SK-N-SH treated with all-trans-retinoic acid at 6 μM for 48 hours (cell line): Measurements from ENCODE around the gene TNS2.

Experiments
- ATAC-seq: fragments of 200-7000 bp; cut with Tn5 transposase; 3 replicates; pipeline ENCODE4 v1.9.1; 2020; ENCODE audit warnings: mild to moderate bottlenecking, moderate library complexity
- BACH2 ChIP-seq: fragments of 250-450 bp; sonication (Bioruptor Pico); IDR thresholded peaks from 2 replicates; pipeline ENCODE4 v1.9.0; 2021; ENCODE audit warnings: mild to moderate bottlenecking, borderline replicate concordance
- CREB5 ChIP-seq: fragments of 250-450 bp; sonication (Bioruptor Pico); IDR thresholded peaks from 2 replicates; pipeline ENCODE4 v1.5.1; 2020; ENCODE audit warnings: low read depth, mild to moderate bottlenecking, moderate library complexity
- CSDC2 ChIP-seq: fragments of 250-450 bp; sonication (Bioruptor Pico); IDR thresholded peaks from 2 replicates; pipeline ENCODE4 v1.5.0; 2020; ENCODE audit warnings: mild to moderate bottlenecking, moderate library complexity
- GLIS3 ChIP-seq: fragments of 250-450 bp; sonication (Bioruptor Pico); IDR thresholded peaks from 2 replicates; pipeline ENCODE4 v1.5.0; 2020; ENCODE audit warnings: mild to moderate bottlenecking, moderate library complexity
- OSR1 ChIP-seq: fragments of 250-450 bp; sonication (Bioruptor Pico); IDR thresholded peaks from 2 replicates; pipeline ENCODE4 v1.8.0; 2022; ENCODE audit warnings: moderate library complexity, mild to moderate bottlenecking, inconsistent platforms
- PATZ1 ChIP-seq: fragments of 250-450 bp; sonication (Bioruptor Pico); IDR thresholded peaks from 2 replicates; pipeline ENCODE4 v1.8.0; 2020; ENCODE audit warnings: mild to moderate bottlenecking, moderate library complexity, borderline replicate concordance
- POU6F1 ChIP-seq: fragments of 250-450 bp; sonication (Bioruptor Pico); IDR thresholded peaks from 2 replicates; pipeline ENCODE4 v1.8.0; 2021; ENCODE audit warnings: low read depth, mild to moderate bottlenecking, moderate library complexity, borderline replicate concordance
- PPARA ChIP-seq: fragments of 250-450 bp; sonication (Bioruptor Pico); IDR thresholded peaks from 2 replicates; pipeline ENCODE4 v1.5.0; 2020; ENCODE audit warnings: mild to moderate bottlenecking, borderline replicate concordance
- RARB ChIP-seq: fragments of 250-450 bp; sonication (Bioruptor Pico); IDR thresholded peaks from 2 replicates; pipeline ENCODE4 v1.8.0; 2021; ENCODE audit warnings: mild to moderate bottlenecking, moderate library complexity
- SNAI2 ChIP-seq: fragments of 250-450 bp; sonication (Bioruptor Pico); IDR thresholded peaks from 2 replicates; pipeline ENCODE4 v1.5.0; 2020; ENCODE audit warnings: mild to moderate bottlenecking, moderate library complexity
- TCF4 ChIP-seq: fragments of 250-450 bp; sonication (Bioruptor Pico); IDR thresholded peaks from 2 replicates; pipeline ENCODE4 v1.8.0; 2021; ENCODE audit warnings: mild to moderate bottlenecking, moderate library complexity, borderline replicate concordance
- TOX ChIP-seq: fragments of 250-450 bp; sonication (Bioruptor Pico); IDR thresholded peaks from 2 replicates; pipeline ENCODE4 v1.8.0; 2021; ENCODE audit warnings: mild to moderate bottlenecking, moderate library complexity, borderline replicate concordance
- ZC3H10 ChIP-seq: fragments of 250-450 bp; sonication (Bioruptor Pico); IDR thresholded peaks from 2 replicates; pipeline ENCODE4 v1.5.1; 2021; ENCODE audit warnings: mild to moderate bottlenecking, moderate library complexity
- ZFP3 ChIP-seq: fragments of 250-450 bp; sonication (Bioruptor Pico); IDR thresholded peaks from 2 replicates; pipeline ENCODE4 v1.5.0; 2020; ENCODE audit warnings: mild to moderate bottlenecking, moderate library complexity
- ZFP30 ChIP-seq: fragments of 450-650 bp; formaldehyde crosslinking; IDR thresholded peaks from 2 replicates; pipeline ENCODE4 v1.5.0; 2022; ENCODE audit warnings: mild to moderate bottlenecking, moderate library complexity
- ZNF565 ChIP-seq: fragments of 450-650 bp; formaldehyde crosslinking; conservative IDR thresholded peaks from 2 replicates; pipeline ENCODE4 v1.5.0; 2020; ENCODE audit warnings: low read depth, mild to moderate bottlenecking, moderate library complexity
- ZNF70 ChIP-seq: fragments of 450-650 bp; formaldehyde crosslinking; IDR thresholded peaks from 2 replicates; pipeline ENCODE4 v1.5.0; 2020; ENCODE audit warnings: mild to moderate bottlenecking, moderate library complexity
- ZNF8 ChIP-seq: fragments of 450-650 bp; formaldehyde crosslinking; IDR thresholded peaks from 2 replicates; pipeline ENCODE4 v1.5.0; 2020; ENCODE audit warnings: mild to moderate bottlenecking, moderate library complexity
- TF ChIP-seq, protein P1 (sequence below): fragments of 250-450 bp; sonication (Bioruptor Pico); IDR thresholded peaks from 2 replicates; pipeline ENCODE4 v1.5.0; 2020; ENCODE audit warnings: mild to moderate bottlenecking, moderate library complexity
- TF ChIP-seq, protein P2 (sequence below): fragments of 250-450 bp; sonication (Bioruptor Pico); IDR thresholded peaks from 2 replicates; pipeline ENCODE4 v1.5.1; 2021; ENCODE audit warnings: mild to moderate bottlenecking, moderate library complexity

TNS2 gene

DNA sequence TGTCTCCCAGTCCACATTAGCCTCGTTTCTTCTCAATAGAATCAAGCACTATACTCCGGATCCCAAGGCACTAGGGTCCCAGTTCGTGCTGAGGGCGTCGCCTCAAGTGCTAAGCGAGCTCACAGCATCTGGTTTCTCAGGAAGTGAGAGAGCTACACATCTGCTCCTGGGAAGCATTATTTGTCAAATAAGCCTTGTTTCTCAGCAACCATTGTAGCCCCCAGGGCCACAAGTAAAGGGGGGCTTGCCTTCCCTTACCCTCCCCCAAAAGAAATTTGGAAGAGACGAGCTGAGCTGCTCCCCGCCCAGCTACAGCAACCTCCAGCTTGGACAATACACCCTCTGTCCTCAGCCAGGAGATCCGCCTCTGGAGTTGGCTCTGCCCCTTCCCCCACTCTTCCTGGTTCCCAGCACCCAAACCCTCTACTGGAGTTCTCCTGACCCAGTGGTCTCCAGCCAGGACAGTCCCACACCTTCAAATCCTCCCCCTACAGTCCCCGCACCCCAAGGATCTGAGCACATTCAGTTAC, 5.7 kb upstream of the TNS2 start:
- no peak for ATAC-seq
- TF ChIP-seq ZC3H10 (CRISPR knock-in tag) (no peak), RARB (CRISPR knock-in tag) (no peak), SNAI2 (CRISPR knock-in tag) (no peak), PPARA (CRISPR knock-in tag) (no peak), ZFP3 (CRISPR knock-in tag) (no peak), TCF4 (CRISPR knock-in tag) (no peak), CREB5 (no peak), ZNF70 (no peak)
- TF ChIP-seq, protein P1, sequence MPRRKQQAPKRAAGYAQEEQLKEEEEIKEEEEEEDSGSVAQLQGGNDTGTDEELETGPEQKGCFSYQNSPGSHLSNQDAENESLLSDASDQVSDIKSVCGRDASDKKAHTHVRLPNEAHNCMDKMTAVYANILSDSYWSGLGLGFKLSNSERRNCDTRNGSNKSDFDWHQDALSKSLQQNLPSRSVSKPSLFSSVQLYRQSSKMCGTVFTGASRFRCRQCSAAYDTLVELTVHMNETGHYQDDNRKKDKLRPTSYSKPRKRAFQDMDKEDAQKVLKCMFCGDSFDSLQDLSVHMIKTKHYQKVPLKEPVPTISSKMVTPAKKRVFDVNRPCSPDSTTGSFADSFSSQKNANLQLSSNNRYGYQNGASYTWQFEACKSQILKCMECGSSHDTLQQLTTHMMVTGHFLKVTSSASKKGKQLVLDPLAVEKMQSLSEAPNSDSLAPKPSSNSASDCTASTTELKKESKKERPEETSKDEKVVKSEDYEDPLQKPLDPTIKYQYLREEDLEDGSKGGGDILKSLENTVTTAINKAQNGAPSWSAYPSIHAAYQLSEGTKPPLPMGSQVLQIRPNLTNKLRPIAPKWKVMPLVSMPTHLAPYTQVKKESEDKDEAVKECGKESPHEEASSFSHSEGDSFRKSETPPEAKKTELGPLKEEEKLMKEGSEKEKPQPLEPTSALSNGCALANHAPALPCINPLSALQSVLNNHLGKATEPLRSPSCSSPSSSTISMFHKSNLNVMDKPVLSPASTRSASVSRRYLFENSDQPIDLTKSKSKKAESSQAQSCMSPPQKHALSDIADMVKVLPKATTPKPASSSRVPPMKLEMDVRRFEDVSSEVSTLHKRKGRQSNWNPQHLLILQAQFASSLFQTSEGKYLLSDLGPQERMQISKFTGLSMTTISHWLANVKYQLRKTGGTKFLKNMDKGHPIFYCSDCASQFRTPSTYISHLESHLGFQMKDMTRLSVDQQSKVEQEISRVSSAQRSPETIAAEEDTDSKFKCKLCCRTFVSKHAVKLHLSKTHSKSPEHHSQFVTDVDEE (CRISPR knock-in tag) = no peak
- TF ChIP-seq, protein P2, sequence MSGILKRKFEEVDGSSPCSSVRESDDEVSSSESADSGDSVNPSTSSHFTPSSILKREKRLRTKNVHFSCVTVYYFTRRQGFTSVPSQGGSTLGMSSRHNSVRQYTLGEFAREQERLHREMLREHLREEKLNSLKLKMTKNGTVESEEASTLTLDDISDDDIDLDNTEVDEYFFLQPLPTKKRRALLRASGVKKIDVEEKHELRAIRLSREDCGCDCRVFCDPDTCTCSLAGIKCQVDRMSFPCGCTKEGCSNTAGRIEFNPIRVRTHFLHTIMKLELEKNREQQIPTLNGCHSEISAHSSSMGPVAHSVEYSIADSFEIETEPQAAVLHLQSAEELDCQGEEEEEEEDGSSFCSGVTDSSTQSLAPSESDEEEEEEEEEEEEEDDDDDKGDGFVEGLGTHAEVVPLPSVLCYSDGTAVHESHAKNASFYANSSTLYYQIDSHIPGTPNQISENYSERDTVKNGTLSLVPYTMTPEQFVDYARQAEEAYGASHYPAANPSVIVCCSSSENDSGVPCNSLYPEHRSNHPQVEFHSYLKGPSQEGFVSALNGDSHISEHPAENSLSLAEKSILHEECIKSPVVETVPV = no peak

DNA sequence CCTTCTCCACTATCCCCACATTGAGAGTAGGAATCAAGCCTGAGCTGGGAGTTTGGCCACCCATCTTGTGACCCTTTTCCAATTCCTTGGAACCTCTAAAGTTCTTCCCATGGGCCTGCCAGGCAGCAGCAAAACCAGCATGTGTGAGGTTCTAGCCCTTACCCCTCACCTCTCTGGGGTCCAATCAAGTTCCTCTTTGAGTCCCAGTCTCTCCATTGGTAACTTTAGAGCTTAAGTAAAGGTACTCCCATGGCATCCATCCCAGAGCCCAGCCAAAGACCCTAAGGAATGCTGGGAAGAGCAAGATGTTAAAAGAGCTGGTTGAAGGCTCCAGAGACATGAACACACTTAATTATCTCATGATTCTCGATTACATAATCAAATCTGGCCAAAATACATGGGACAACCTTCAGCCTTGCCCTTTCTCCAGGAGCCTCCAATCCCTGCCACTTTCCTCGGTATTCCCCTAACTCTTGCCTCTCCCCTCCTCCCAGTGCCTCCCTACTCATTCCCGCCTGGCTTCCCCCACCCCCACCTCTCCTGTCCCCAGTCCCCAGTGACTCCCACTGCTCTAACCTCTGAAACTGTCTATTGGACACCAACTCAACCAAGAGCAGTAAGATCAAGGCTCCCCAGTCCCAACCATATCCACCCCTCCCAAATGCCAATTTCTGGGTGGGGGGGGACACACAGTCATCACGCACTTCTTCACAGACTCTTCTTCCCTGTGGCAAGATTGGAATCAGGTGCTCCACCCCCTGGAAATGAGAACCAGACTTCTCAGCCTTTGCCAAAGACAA, 4.8 kb upstream of the TNS2 start:
- no peak for ATAC-seq

More for the DNA sequence above, 4.8 kb upstream of the TNS2 start:
- TF ChIP-seq TOX (CRISPR knock-in tag) = no peak
- no peak for TF ChIP-seq BACH2 (CRISPR knock-in tag)
- TF ChIP-seq ZC3H10 (CRISPR knock-in tag) = no peak
- no peak for TF ChIP-seq ZNF8 (CRISPR knock-in tag)
- TF ChIP-seq, protein P1 (CRISPR knock-in tag) = no peak
- TF ChIP-seq SNAI2 (CRISPR knock-in tag) = no peak
- TF ChIP-seq GLIS3 (CRISPR knock-in tag) = no peak
- no peak for TF ChIP-seq RARB (CRISPR knock-in tag)
- TF ChIP-seq POU6F1 = no peak
- no peak for TF ChIP-seq ZFP3 (CRISPR knock-in tag)
- no peak for TF ChIP-seq ZNF70
- TF ChIP-seq PPARA (CRISPR knock-in tag) = no peak
- TF ChIP-seq PATZ1 (CRISPR knock-in tag) = no peak
- no peak for TF ChIP-seq ZNF565
- no peak for TF ChIP-seq OSR1 (CRISPR knock-in tag)
- no peak for TF ChIP-seq CSDC2 (CRISPR knock-in tag)
- no peak for TF ChIP-seq ZFP30 (CRISPR knock-in tag)
